HL-60/S4 (cell line): ENCODE data around the gene PRKN.

Experiments
- in situ Hi-C: fragments of 300-500 bp; cut with MboI; formaldehyde crosslinking; loops from 2 replicates; pipeline ENCODE4 v1.14.3; 2022; ENCODE audit warnings: low sequenced_read_pairs

The PRKN gene

DNA sequence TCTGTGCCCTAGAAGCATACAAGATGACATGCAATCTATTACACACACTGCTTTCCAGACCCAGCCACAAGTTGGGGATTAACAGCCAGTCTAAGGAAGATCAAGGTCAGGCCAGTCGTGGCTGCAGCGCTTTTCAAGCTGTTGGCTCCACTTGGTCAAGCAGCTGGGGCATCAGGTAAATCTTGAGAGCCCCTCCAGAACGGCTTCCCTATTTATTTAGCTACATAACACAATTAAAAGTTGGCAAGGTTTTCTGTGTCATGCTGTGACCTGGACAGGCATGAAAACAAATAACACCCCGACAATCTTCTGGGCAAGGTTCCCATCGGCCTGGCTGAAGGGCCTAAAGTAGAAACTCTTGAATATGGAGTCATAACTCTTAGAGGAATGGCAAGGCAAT is 524.3 kb downstream of the PRKN start:
- in situ Hi-C loops, result no loop called here

DNA sequence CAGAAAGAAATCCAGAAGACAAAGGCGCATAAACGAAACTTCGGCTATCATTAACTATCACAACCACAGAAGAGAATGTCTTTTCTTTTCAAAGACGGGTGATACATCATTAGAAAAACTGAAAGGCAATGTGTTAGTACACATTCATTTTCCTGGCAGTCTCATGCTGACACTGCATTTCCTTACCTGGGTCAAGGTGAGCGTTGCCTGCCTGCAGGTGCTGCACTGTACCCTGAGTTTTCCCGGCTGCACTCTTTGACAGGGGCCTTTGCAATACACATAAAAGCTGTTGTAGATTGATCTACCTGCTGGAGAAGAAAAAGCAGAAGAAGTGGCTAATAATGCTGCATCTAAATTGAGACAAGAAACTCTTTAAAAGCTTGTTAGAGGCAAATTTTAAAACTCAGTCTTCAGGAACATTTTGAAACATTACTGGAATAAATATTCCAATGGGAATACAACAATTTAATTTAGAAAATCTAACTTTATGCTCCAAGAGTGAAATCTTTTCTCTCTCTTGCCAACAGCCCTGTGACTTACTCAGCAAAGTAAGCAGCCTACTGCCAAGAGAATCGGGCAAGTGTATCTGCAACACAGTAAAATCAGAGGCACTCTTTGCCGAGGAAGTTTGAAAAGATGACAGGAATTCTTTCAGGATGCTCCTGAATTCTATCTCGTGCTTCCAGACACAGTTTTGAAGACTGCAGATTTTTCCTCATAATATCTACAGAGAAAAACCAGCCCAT is 526.4 kb downstream of the PRKN start:
- in situ Hi-C loops, result no loop called here

DNA sequence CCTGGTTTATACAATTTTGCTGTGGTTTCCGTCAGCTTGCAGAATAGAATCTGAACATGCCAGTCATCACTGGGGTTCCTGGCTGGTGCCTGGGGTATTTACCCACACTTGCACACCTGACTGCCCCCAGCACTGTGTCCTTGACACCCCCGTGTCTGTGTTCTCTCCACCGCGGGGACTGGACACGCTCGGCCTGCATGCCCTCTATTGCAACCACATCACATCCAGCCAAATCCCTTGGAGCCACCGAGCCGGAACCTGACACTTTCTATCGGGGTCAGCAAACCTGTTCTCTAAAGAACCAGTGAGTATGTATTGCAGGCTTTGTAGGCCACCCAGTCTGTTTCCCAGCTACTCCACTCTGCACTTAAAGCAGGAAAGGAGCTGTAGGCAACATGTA is 527.5 kb downstream of the PRKN start:
- in situ Hi-C loops, result no loop called here

DNA sequence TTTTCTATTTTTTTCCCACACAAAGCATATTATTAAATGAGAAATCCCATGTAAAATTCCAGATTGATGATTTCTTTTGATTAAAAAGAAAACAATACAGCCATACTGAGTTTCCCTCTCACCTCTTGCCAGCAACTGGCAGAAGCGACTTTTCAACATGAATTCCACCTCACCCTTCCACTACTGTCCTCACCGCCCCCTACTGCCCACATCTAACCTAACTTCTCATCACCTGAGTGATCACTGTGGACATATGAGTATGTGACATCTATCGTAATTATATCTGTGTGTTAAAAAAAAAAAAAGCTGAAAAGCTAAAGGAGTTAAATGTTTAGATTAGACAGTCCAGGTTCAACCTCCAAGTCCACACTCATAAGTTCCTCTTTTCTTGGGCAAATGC is 528.6 kb downstream of the PRKN start:
- in situ Hi-C loops, result no loop called here

DNA sequence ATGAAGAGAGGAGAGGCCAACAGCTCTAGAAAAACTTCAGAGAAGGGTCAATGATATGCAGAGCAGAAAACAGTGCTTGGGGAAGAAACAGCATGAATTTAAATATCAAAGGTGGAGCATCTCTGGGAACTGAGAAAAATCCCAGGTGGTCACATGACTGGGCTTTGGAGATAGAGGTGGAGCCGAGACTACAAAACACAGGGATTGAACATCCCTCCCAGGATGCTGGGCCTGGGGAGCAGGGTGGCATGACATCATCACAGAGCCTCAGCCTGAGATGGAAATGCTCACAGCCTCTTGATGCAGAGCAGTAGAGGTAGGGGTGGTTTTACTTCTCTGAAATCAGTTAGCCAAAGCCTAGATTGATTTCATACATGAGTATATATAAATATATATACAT is 529.5 kb downstream of the PRKN start:
- in situ Hi-C loops, result no loop called here

DNA sequence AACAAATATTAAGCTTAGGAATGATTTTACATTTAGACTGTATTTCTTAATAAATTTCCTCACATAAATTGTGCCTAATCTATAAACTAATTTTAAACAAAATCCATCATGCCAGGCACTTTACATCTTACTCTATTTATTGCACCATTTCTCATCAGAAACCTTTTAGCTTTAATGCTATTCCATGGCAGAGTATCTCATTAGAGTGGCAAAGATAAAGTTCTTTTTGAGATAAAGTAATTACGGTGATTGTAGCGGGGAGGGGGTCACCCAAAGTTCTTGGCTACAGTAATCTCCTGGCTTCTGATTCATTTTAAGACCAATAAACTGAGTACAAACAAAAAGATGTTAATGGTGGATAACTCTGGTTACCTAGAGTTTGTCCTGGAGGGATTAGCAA is 532.1 kb downstream of the PRKN start:
- in situ Hi-C loops, result no loop called here

DNA sequence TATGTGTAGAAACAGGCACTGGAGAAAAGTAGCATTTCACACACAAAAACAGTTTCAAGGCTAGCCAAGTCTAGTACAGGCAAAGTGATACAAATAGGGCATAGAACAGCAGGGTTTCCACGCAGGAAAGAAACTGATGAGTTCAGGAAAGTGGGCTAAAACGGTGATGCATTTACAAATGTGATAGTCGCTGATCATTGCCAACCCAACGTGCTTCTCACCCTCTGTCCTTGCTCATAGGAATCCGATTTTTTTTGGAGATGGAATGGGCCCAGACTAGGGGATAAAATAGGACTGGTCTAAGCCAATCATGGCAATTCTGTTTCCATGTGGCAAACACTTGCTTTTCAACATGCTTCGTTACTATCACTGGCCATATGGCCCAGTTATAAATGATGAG is 536.6 kb downstream of the PRKN start:
- in situ Hi-C loops, result no loop called here

DNA sequence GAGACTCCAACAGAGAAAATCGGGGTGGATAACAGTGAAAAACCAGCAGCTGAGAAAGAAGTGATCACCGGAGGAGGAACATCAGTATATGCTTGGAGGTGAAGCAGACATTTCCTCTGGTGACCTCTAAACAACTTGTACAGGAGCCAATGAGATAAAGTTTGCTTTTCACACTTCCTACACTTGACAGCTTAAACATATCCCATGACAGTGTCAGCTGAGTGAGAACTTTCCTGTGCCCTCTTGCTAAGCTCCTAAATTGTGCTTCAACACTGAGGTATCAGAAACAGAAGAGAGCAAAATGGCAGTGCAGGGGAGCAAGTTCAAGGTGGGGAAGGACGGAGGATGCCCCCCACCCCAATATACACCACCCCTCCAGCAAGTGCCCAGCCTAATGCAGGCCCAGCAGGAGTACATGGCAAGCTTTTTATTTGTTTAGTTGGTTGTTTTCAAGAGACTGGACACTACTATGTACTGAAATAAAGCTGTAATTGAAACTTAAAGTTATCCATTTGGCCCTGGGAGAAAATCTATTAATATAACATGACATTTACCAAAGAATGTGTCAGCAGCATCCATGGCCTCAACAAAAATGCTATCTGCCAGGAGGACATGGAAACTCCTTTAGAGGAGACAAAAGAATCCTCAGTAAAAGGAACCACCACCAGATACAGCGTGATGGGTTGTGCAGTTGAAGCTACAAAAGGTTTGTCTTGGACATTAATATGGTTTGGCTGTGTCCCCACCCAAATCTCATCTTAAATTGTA is 540.2 kb downstream of the PRKN start:
- in situ Hi-C loops, result no loop called here

DNA sequence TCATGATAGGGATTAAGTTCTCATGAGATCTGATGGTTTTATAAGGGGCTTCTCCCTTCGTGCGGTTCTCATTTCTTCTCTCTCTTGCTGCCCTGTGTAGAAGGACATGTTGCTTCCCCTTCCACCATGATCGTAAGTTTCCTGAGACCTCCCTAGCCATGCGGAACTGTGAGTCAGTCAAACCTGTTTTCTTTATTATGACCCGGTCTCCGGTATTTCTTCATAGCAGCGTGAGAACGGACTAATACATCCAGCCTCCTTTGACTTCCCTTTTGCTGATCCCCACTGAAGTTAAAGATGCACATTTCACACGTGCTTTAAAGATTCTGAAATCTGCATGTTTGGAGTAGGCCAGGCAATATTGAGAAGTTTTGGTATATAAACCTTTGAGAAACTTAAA is 543.1 kb downstream of the PRKN start:
- in situ Hi-C loops, result no loop called here

DNA sequence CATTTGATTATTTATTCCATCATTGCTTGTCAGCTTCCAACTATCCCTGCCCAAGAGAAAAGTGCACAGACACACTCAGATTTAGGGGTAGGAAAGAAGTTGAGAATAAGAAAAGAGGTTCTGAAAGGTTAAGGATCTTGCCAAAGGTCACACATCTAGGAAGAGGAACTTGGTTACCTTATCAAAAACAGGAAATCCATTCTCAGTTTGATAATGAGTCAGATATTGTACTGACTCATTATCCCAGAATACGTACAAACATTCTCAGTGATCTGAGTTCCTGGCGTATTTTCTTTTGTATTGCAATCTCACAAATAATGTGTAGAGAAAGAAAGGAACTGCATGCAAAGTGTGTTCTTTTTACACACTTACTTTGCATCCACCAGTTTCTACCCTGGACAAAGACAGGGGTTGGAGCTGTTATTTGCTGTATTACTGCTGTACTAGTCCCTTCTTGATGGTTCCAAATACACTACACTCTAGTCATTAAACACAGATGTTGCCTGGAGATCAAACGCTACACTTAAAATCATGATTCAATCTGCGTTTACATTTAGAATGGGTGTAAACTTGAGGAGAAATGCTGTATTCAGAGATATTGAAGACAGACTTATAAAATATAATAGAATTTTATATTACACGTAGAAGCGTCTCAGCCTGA is 545.7 kb downstream of the PRKN start:
- in situ Hi-C loops, result no loop called here

DNA sequence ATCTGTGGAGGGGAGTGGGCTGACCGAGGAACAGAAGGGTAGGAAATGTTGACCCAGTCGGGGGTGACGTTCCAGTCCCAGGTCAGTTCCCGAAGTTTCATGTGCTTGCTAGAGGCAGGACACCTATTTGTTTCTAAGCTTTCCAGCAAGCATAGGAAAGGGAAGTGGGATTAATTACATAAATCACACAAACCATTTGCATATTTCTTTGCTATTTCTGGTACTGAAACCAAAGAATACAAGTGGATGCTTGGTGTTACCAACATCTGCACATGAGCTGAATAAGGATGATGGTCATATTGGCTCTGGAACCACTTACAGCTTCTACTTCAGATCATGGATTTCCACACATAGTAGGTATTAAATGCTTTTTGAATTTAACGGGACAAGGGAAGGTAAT is 546.5 kb downstream of the PRKN start:
- in situ Hi-C loops, result no loop called here

DNA sequence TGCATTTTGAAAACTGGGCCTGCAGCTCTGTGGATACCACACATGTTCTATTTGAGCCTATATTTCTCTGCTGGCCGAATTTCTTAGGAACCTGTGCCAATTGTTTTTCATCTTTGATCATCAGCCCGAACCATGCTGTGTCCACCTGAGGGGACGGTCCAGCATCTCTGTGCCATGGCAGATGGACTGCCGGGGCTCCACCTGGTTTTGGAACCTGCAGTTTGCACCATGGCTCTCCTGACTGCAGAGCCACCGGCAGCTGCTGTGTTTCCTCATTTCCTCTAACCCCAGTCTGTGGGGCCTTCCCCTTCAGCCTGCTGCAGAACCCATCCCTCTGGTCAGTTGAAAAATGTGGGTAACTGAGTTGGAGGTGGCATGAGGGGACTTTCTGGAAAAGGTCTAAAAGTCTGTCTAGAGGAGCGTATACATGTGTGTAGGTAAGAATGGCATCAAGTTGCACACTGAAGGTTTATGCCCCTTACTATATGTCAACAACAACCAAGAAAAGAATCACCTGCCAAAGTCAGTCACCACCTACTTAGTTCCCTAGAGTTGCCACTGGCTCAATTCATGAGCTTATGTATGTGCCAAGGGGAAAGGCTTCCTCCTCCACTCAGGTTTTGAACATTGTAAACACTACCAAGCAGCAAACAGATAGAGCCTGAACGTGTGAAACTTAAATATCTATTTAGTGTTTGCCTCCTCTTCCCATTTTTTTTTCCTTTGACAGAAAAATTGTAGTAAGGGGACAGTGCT is 548.2 kb downstream of the PRKN start:
- in situ Hi-C loops, result no loop called here

DNA sequence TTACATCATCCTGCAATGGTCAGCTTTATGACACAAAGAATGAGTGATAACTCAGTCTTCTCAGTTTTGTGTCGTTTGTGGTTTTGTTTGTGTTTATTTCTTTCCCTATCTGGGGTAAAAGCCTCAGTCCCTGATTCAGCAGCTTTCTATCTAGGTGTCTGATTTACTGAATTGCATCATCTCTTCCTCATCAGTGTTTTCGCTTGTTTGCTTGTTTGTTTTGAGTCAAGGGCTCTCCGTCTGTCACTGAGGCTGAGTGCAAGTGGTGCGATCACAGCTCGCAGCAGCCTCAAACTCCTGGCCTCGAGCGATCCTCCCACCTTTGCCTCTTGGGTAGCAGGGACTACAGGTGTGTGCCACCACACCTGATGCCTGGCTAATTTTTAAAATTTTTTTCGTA is 548.9 kb downstream of the PRKN start:
- in situ Hi-C loops, result no loop called here

DNA sequence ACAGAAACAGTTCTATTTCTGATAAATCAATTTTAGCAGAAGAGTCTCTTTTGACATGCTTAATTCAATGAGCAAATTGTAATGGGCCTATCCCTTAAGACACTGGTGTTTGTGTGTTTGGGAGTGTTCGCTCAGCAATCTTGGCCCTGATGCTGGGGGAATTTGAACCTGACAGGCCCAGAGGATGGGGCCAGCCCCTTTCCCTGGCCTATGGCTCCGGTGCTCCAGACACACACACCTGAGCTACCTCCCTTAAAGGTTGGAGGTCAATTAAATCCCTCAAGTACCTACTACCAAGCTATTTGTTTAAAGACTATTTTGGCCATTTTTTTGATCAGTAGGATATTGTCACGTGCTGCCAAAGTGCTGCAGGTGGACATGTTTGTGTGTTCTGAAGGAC is 549.3 kb downstream of the PRKN start:
- in situ Hi-C loops, result no loop called here

DNA sequence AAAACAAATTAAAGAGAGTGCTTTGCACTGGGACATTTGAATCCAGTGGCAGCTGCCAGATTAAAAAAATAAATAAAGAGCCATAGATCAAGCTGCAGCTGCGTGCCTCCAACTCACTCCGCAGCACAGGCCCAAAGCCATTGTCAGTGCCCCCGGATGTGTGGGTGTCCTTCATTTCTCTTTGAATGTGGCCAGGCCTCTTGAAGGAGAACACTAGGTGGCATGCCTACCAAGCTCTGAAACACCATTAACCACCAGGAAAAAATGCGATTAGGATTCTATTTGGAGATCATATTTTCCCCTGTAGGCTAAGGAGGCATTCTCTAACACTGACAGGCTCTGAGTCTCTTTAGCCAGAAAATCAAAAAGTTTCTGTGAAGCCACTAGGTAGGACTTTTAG is 549.8 kb downstream of the PRKN start:
- in situ Hi-C loops, result no loop called here

DNA sequence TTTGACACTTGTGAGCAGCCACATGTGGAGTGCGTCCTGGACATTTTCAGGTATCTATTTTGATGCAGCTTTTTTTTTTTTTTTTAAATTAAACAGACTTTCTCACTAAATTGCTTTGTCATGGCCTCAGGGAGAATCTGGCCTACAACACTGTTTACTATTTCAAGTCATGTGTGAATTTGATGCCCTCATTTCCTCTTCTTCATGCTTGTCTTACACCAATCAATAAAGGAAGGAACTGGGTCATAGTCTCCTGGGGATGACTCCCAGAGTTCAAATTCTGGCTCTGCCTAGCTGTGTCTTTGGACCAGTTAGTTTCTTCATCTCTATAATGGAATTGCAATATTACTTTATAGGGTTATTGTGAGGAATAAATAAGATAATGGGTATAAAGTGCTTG is 554.1 kb downstream of the PRKN start:
- in situ Hi-C loops, result no loop called here

DNA sequence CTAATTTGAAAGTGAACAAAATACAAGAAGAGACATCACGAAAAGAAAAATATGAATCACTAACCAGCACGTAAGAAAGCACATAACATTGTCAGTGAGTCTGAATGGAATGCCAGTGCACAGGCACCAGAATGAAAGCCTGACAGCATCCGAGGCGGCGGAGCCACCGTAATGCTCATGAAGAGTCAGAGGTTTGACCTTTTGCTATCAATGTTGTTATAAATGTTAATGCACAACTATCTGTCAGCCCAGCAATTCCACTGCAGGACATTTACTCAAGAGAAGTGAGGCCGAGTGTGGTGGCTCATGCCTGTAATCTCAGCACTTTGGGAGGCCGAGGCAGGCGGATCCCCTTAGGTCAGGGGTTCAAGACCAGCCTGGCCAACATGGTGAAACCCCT is 562.1 kb downstream of the PRKN start:
- in situ Hi-C loops, result no loop called here

DNA sequence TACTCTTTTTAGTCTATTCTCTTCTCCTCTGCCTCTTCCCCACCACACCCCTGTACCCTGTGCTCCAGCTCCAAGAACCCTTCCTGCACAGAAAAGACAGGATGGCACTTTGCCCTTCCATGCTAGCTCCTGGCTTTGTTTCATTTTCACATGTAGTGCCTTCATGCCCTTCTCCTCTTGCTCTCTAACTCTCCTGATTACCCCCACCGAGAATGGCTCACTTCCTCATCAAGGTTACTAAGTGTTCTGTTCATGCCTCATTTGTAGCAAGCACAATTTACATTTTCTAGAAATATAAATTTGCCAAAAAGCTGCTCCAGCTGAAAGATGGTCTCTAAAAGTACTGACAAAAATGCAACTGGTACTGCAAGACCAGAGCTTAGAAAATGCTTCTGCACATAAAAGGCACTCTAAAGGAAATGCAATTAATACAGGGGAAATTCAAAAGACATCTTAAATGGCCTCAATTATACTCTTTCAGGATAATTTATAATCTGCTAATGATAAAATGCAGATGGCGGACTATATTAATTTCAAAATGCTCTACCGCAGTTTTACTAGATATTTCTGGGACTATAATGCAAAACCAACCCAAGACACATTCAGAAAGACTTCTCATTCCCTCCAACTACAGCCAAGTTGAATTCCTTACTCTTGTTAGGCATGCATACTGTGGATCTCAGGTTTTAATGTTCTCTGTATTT is 570.2 kb downstream of the PRKN start:
- in situ Hi-C loops, result no loop called here

DNA sequence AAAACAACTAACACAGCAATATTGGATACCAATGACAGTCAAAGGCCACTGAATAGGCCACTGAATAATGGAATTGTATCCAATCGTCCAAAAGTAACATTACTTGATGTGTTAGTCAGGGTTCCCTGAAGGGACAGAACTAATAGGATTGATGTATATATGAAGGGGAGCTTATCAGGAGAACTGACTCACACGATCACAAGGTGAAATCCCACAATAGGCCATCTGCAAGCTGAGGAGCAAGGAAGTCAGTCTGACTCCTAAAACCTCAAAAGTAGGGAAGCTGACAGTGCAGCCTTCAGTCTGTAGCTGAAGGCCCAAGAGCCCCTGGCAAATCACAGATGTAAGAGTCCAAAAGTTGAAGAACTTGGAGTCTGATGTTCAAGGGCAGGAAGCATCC is 571.4 kb downstream of the PRKN start:
- in situ Hi-C loops, result no loop called here

DNA sequence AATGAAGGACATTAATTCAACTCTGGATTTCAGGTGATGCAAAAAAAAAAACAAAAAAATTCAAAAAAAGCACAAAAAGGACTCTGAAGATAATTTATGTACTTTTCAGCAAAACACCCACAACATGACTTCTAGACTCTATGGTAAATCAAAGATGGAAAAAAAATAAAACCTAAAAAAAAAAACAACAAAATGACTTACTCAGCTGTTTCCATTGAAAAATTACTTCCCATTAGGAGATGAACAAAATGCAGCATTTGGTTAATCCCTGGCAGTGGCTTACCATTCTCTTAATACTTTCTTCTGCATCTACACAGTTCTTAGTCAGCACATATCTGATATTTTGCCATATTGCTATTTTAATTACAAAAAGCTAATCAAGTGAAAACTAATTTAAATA is 572.6 kb downstream of the PRKN start:
- in situ Hi-C loops, result no loop called here

DNA sequence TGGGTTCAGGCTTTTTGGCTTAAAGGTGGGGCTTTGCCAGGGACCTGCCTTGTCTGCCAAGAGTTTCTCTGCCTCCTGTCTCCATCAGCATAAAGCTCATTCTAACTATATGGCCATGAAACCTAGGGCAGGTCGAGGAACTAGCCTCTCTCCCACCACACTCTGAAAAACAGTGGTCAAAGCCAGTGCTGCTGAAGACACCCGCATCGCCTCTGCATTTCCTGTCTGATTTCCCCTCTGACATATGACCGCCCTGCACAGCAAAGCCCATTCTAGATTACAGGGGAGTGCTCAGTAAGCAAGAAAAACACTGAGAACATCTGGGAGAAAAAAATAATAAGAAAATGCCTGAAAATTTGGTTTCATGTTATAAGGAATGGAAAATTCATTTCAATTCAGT is 573.6 kb downstream of the PRKN start:
- in situ Hi-C loops, result no loop called here
